ENCODE measurements around the gene CLCN1.
A peak's percentile ranks its signal among the peaks of the same experiment; 100 is the strongest.

- TF ChIP-seq CTCF (conservative IDR thresholded peaks at IDR 0.05; ENCODE audit: low read length) (peak; percentile 50), EZH2phosphoT487 (IDR thresholded peaks at IDR 0.05; ENCODE audit: borderline replicate concordance) (no peak)
Observed at GRCh38 chr7:143373255-143373794, 57.4 kb downstream of the CLCN1 start.
